Fibroblast of the aortic adventitia (primary cell): Measurements from ENCODE around the gene SNX10. TPM values are rescaled to one million over a fixed set of nuclear protein-coding genes. Genes with fewer than 3 reads are reported as not detected.

Experiments
- DNase-seq: peaks from one replicate; pipeline ENCODE4 v3.0.0-alpha.2; 2010; ENCODE audit warnings: low read depth
- H3K4me3 ChIP-seq: 2 replicates; pipeline ENCODE4 v1.5.1; 2011; ENCODE audit warnings: low read depth, mild to moderate bottlenecking, control low read depth, low read length, moderate library complexity
- CTCF ChIP-seq: IDR thresholded peaks from 2 replicates; pipeline ENCODE4 v1.5.1; 2011; ENCODE audit warnings: mild to moderate bottlenecking, low read length, control low read depth, inconsistent platforms; ENCODE audit not compliant: insufficient read depth
- total RNA-seq: library from RNA; depleted of rRNA; stranded (reverse); fragments of >200 nt; gene quantifications from 2 replicates; pipeline ENCODE4 v1.2.3, GENCODE V29; 2012; ENCODE audit warnings: low replicate concordance

The SNX10 gene
- total RNA-seq, 1 donor, result 0.09 TPM

GRCh38 chr7:26417911-26418413, 126.3 kb downstream of the SNX10 start:
- no peak for DNase-seq
- no peak for TF ChIP-seq CTCF

GRCh38 chr7:26419198-26419597, 127.5 kb downstream of the SNX10 start:
- TF ChIP-seq CTCF, result no peak
- H3K4me3 ChIP-seq, result no peak overlapping the region
- no peak for DNase-seq

More at GRCh38 chr7:26417911-26418413, 126.3 kb downstream of the SNX10 start:
- no peak overlapping the region for H3K4me3 ChIP-seq

- no peak for TF ChIP-seq CTCF
- H3K4me3 ChIP-seq, result no peak overlapping the region
Measured at GRCh38 chr7:26420422-26421019, 128.9 kb downstream of the SNX10 start.

GRCh38 chr7:26422761-26423160, 131.1 kb downstream of the SNX10 start:
- no peak overlapping the region for H3K4me3 ChIP-seq
- TF ChIP-seq CTCF, result no peak
- no peak for DNase-seq

More at GRCh38 chr7:26420422-26421019, 128.9 kb downstream of the SNX10 start:
- DNase-seq, result no peak

- TF ChIP-seq CTCF, result no peak
- no peak for DNase-seq
Measured at GRCh38 chr7:26423436-26423835, 131.8 kb downstream of the SNX10 start.

More at GRCh38 chr7:26423436-26423835, 131.8 kb downstream of the SNX10 start:
- H3K4me3 ChIP-seq, result no peak overlapping the region

Other genes with a start within 250 kb of the SNX10 start
- gene NFE2L3, start 139.7 kb upstream of the SNX10 start, total RNA-seq, result 0.18 and 1.2 TPM in 2 replicates
- gene HNRNPA2B1, start 91.1 kb upstream of the SNX10 start, total RNA-seq, result 141 and 234 TPM in 2 replicates
- 160 and 225 TPM in 2 replicates for gene CBX3, start 90.1 kb upstream of the SNX10 start, total RNA-seq